Type B pancreatic cell (in vitro differentiated cells): ENCODE measurements around the gene C2orf80. TPM values are rescaled to one million over a fixed set of nuclear protein-coding genes. Genes with fewer than 3 reads are reported as not detected.
"Not testable (repeated sequence)": the region's sequence is repeated elsewhere in the genome, so short reads cannot be mapped to it uniquely, and the experiment has no call there.

Source experiments
- DNase-seq: peaks from one replicate; pipeline ENCODE4 v3.0.0; 2021; ENCODE audit warnings: mixed read lengths; ENCODE audit not compliant: unreplicated experiment; ENCODE audit errors: extremely low spot score
- H3K27ac Mint-ChIP-seq: 2 replicates; pipeline ENCODE4 v1.8.0; 2021; ENCODE audit warnings: mild to moderate bottlenecking, mixed read lengths
- H3K27me3 Mint-ChIP-seq: 2 replicates; pipeline ENCODE4 v1.8.0; 2021; ENCODE audit warnings: mixed read lengths
- H3K36me3 Mint-ChIP-seq: 2 replicates; pipeline ENCODE4 v1.8.0; 2021; ENCODE audit warnings: mixed read lengths
- H3K4me1 Mint-ChIP-seq: one replicate; pipeline ENCODE4 v1.8.0; 2021; ENCODE audit warnings: mixed read lengths; ENCODE audit not compliant: unreplicated experiment
- H3K4me3 Mint-ChIP-seq: 2 replicates; pipeline ENCODE4 v1.8.0; 2021; ENCODE audit warnings: mild to moderate bottlenecking, mixed read lengths
- H3K9me3 Mint-ChIP-seq: 2 replicates; pipeline ENCODE4 v1.8.0; 2021; ENCODE audit warnings: mixed read lengths
- total RNA-seq: library from RNA; stranded (reverse); gene quantifications from 2 replicates; pipeline ENCODE4 v1.2.1, GENCODE V29; 2021; ENCODE audit warnings: low replicate concordance
- TF ChIP-seq, protein P1 (sequence below): fragments of 200-600 bp; sonication (generic); conservative IDR thresholded peaks from 2 replicates; pipeline ENCODE4 v1.5.0; 2021; ENCODE audit warnings: antibody characterized with exemption, mild to moderate bottlenecking

C2orf80 gene
- total RNA-seq, 1 donor from 2014 or later, result not detected

DNA sequence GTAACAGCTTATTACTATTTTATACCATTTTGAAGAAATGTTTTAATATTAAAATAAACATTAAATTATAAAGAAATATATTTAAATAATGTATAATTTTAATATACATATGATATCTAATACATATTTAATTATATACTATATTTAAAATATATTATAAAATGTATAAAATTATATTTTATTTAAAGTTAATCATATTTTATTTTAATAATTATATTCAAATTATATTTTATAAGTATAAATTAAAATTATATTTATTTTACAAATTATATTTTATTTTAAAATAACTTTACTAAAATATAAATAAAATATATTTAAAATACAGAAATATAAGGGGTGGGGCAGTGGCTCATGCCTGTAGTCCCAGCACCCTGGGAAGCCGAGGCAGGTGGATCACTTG, 67.6 kb downstream of the C2orf80 start:
- Mint-ChIP-seq H3K4me3 (no peak overlapping the region), H3K27ac (no peak overlapping the region), H3K4me1 (no peaks in the 10 kb centered on the region), H3K27me3 (peaks cover 4% of the 10 kb centered on the region), H3K9me3 (peaks cover under 1% of the 10 kb centered on the region), H3K36me3 (no peaks in the 10 kb centered on the region)
- DNase-seq, result no peak
- TF ChIP-seq, protein P1, sequence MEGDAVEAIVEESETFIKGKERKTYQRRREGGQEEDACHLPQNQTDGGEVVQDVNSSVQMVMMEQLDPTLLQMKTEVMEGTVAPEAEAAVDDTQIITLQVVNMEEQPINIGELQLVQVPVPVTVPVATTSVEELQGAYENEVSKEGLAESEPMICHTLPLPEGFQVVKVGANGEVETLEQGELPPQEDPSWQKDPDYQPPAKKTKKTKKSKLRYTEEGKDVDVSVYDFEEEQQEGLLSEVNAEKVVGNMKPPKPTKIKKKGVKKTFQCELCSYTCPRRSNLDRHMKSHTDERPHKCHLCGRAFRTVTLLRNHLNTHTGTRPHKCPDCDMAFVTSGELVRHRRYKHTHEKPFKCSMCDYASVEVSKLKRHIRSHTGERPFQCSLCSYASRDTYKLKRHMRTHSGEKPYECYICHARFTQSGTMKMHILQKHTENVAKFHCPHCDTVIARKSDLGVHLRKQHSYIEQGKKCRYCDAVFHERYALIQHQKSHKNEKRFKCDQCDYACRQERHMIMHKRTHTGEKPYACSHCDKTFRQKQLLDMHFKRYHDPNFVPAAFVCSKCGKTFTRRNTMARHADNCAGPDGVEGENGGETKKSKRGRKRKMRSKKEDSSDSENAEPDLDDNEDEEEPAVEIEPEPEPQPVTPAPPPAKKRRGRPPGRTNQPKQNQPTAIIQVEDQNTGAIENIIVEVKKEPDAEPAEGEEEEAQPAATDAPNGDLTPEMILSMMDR, result no peak

DNA sequence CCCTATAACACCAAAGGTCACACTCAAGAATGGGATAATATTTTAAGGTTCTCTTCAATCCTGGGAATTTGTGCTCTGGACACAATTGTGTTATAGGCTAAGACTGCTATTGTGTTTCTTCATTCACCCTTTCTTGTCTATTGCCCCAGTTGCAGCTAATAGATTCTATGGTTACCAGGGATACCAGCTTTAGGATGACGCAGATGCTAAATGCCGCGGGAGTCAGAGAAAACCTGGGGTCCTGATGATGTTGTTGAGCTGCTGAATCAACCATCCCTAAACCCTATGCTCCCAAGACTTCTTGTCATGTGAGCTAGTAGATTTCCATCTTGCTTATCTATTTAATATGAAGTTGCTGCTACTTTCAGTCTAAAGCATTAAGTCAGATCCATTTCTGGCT, 70.9 kb downstream of the C2orf80 start:
- Mint-ChIP-seq H3K36me3 (no peaks in the 10 kb centered on the region), H3K27me3 (peaks cover 3% of the 10 kb centered on the region), H3K4me1 (no peaks in the 10 kb centered on the region), H3K4me3 (no peak overlapping the region), H3K27ac (no peak overlapping the region), H3K9me3 (peaks cover 4% of the 10 kb centered on the region)
- TF ChIP-seq, protein P1, result no peak
- no peak for DNase-seq

DNA sequence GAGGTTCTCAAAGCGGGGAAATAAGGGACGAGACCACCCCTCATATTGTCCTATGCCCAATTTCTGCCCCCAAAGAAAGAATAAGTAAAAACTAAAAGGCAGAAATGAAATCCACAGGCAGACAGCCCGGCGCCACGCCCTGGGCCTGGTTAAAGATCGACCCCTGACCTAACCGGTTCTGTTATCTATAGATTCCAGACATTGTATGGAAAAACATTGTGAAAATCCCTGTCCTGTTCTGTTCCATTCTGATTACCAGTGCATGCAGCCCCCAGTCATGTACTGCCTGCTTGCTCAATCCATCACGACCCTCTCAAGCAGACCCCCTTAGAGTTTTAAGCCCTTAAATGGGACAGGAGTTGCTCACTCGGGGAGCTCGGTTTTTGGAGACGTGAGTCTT, 72.4 kb downstream of the C2orf80 start:
- H3K36me3 Mint-ChIP-seq, DNase-seq, H3K4me3 Mint-ChIP-seq, H3K27ac Mint-ChIP-seq, H3K9me3 Mint-ChIP-seq, H3K27me3 Mint-ChIP-seq: not testable (repeated sequence)
- H3K4me1 Mint-ChIP-seq, result peaks cover 12% of the 10 kb centered on the region

Other genes with a start within 250 kb of the C2orf80 start
- 10.7 and 12.1 TPM in 2 replicates for gene PLEKHM3, start 164.5 kb downstream of the C2orf80 start, total RNA-seq
- gene CRYGD, start 65.5 kb downstream of the C2orf80 start, total RNA-seq, result not detected in 2 replicates
- not detected in 2 replicates for gene CRYGC, start 60.2 kb downstream of the C2orf80 start, total RNA-seq
- not detected in 2 replicates for gene CRYGB, start 43.9 kb downstream of the C2orf80 start, total RNA-seq
- gene CRYGA, start 26.4 kb downstream of the C2orf80 start, total RNA-seq, result not detected in 2 replicates
- 149 and 184 TPM in 2 replicates for gene IDH1, start 65.0 kb upstream of the C2orf80 start, total RNA-seq
- 21.9 and 33.8 TPM in 2 replicates for gene PIKFYVE, start 76.2 kb upstream of the C2orf80 start, total RNA-seq
- 0.76 and 0.87 TPM in 2 replicates for gene PTH2R, start 216.8 kb upstream of the C2orf80 start, total RNA-seq